ENCODE results near the gene TTC7B.

Gene TTC7B

DNA sequence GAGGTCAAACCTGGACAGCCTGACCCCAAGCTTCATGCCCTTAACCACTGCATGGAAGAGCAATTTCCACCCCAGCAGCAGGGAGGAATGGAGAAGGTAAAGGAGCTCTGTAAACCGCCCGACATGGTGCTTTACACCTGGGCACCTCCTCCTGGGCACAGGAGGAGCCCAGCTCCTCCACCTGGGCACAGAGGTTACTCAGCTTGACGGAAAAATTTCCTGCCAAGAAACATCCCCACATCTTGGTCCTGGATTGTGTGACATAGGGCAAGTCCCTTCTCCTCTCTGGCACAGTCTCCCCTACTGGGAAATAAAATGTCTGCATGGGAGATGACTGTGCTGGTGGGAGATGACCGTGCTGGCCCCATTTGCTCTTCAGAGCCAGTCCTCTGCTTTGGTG is 40.8 kb downstream of the TTC7B start:
- no peak for DNase-seq (ENCODE audit: low spot score)

DNA sequence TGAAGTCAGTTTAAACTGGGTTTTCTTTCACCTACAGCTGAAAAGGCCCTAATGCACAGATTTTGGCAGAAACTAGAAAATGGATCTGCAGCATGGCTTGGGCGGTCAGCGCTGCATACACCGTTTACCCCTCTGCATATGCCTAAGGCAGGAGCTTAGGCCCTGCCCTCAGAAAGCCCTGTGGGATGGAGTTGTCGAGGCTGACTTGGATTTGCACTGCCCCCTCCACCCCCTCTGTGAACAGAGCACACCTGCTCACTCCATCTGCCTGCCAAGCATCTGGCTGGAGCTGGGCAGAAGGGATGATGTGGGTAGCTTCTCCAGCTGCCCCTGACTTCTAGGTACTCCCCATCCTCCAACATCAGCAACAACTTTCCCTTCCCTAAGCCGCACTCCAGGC is 41.9 kb downstream of the TTC7B start:
- no peak for DNase-seq (ENCODE audit: low spot score)

DNA sequence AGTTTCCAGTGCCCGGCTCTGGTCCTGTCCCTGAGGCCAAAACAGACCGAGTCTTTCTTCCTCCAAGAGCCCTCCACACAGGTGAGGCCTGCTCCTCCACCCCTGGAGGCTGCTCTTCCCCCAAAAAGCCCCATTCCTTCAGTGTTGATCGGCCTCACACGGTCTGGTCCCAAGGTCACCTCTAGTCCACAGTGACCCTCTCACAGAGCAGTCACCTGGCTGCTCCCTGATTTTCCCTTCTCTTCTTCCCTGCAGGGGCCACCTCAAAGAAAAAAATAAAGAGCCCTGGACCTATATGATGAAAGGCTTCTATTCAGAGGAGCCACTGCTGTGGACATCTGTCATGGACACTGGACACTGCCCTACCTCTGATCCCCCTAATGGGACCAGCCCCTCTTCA is 42.5 kb downstream of the TTC7B start:
- no peak for DNase-seq (ENCODE audit: low spot score)

DNA sequence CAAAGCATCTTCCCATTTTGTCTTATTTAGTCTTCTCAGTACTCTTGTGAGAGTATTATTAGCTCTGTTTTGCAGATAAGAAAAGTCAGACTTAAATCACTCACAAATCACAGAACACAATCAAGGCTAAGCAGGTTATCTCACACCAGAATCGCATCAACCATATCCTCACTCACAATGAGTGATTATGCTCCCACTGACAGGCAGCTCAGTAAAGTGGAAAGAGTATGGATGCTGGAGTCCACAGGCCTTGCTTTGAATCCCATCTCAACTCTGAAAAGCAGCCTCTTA is 43.1 kb downstream of the TTC7B start:
- no peak for DNase-seq (ENCODE audit: low spot score)

DNA sequence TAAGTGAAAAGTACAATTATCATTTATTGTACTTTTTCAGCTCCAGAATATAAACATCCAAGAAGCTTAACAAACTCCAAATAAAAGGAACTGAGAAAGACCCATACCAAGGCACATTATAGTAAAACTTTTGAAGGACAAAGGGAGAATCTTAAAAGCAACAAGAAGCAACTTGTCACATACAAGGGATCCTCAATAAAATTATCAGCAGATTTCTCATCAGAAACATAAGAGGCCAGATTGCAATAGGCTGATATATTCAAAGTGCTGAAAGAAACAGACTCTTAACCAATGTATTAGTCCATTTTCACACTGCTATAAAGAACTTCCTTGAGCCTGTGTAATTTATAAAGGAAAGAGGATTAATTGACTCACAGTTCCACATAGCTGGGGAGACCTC is 48.3 kb downstream of the TTC7B start:
- DNase-seq (ENCODE audit: low spot score) = no peak

DNA sequence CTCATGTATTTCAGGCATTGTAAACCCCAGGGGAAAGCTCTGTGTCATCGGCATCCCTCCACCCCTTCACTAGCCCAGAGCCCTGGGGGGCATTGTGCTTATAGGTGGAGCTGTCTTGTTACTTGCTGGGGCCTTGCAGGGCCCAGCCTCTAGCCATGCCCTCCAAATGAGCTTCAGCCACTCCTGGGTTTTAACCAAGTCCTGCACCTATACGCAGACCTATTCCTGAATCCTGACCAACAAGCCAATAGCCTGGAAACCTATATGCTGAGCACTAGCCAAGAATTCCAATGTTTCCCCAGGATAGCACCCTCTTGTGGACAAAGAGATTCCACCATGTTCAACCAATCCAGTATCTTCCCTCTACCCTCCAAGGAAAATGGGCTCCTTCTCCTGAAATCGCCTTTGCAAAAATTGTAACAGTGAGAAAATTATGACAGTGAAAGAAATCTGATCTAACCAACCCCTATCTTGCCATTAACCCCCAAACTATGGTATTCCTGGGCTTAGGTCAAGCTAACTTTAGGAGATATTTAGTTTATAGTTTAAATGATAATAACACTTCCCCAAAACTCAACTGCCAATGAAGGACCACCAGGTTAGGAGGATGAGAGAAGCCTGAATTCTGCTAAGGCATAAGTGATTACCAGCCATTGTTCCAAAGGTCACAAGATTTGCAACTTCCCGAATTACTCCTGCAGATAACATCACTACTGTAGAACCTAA is 55.5 kb downstream of the TTC7B start:
- peak; percentile 48 for DNase-seq (ENCODE audit: low spot score)

DNA sequence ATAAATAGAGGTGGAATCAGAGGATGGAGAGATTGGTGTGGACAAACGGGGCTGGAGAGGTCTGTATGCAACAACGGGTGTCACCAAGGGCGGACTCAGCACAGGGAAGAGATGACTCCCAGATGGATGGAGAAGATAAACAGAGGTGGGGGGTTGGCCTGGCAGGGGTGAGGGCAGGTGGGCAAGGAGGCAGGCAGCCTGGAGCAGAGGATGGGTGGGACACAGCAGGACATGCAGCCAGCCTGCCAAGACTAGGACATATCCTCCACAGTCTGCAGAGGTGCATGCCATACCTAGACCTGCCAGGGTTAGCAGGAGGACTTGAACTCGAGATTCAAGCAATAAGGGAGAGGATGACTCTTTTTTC is 56.2 kb downstream of the TTC7B start:
- no peak for DNase-seq (ENCODE audit: low spot score)

DNA sequence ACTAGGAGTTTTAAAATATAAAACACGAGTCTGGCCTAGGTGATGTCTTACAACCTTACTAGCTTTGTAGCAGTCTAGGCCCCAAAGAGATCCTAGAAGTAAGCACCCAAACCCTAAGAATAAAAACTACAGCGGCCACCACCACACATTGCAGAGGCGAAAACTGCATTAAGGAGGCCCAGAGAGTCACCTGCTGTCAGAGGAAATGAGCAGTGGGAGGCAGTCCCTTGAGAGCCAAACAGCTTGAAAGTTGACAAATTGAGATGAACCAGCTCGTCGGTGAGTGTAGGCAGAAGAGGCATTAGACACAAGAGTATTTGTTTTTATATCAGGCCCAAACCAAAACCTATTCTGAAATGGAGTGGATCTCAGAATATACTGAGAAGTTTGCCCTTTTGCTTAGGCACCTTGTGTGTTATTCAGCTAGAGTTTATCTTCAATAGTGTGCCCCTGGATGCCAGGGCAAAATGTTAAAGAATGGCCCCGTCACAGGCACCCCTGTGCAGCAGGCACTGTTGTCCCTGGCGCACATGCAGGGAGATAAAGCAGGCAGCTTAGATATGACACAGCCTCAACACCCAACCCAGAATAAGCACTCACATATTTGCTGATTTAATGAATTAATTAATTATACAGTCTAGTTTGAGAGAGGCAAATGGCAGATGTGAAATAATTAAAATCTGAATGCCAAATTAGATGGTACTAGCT is 56.7 kb downstream of the TTC7B start:
- DNase-seq (ENCODE audit: low spot score) = peak; percentile 43

DNA sequence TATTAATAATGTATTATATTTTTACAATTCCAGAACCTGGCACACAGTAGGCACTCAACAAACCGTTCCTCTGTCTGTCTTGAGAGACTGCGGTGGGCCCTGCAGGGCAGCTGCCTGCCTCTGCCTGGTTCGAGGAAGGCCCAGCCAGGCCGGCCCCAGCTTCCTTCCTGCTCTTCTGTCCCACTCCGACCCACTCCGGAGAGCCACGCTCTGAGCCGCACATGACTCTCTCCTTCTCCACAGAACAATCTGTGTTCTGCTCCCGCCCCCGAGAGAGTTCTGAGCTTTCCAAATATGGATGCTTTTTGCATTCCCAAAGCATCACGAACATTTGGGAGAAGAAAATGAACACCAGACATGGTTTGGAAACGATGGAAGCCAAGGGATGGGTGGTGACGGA is 57.3 kb downstream of the TTC7B start:
- no peak for DNase-seq (ENCODE audit: low spot score)

DNA sequence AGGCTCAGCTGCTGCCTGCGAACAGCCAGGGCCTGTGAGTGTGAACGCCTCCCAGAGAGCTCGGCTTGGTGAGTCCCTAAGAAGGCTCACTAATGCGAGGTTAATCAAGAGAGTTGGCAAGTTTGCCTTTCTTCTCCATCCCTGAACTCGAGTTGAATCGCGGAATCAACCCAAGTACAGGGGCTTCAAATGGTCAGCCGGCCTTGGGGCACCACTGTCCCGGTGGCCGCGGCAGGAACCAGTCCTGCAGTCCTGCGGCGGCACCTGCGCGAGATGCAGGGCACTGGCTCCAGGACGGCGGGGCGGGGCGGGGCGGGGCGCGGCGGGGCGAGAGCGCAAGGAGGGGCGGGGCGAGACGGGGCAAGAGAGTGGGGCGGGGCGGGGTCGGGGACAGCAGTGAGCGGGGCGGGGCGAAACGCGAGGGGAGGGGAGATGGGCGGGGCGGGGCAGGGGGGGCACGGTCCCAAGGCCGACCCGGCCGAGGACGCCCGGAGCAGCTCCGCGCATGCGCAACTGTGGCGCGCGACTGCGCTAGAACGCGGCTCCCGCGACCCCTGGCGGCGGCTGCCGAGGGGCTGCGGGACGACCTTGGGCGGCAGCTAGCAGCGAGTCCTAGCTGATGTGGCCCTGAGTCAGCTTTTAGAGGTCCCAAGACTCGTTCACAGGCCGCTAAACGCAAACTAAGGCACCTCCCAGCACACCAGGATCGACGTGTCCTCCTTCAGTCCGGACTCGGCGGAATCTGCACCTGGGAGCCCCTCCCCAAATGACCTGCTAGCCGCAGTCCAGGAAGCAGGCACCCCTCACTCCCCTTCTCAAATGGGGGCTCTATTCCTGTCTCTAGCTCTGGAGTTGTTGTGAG is 58.0 kb downstream of the TTC7B start:
- peak; percentile 94 for DNase-seq (ENCODE audit: low spot score)

DNA sequence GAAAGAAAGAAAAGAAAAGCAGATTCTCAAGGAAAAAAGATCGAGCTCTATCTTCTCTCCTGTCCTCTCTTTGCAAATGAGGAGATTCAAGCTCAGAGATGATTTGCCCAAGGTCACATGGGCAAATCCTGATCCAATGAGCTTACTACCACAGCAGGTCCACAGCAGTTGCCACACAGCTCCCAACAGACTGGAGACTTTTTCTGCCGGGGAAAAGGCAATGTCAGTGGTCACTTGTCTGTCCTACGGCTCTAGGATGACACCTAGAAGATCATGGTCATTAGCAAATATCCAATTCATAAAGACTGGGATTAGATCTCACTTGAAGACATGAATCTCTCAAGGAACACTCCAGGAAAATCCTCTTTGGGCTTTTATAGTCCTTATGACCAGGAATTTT is 58.8 kb downstream of the TTC7B start:
- no peak for DNase-seq (ENCODE audit: low spot score)

DNA sequence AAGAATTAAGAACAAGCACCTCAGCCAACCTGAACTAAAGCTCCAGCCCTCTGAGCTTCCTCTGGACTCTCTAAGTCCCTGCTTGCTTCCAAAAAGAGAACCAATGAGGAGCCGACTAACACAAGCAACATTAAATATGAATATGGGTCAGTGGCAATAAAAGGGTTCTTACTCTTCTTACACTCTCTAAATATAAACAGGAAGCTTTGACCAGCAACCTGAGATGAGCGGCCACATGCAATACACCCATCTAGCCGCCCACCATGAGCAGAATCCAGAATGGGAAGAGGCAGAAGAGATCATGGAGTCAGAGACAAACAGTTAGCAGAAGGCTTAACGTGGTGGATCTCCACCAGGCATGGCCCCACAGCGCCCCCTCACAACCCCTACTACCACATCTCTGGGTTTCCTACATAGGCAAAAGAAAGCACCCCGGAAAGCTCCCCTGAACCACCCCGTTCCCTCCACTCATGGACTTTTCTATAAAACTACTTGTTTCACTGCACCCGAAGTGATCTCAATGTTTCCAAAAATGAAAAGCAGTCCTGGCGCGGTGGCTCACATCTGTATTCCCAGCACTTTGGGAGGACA is 59.4 kb downstream of the TTC7B start:
- DNase-seq (ENCODE audit: low spot score) = peak; percentile 10

DNA sequence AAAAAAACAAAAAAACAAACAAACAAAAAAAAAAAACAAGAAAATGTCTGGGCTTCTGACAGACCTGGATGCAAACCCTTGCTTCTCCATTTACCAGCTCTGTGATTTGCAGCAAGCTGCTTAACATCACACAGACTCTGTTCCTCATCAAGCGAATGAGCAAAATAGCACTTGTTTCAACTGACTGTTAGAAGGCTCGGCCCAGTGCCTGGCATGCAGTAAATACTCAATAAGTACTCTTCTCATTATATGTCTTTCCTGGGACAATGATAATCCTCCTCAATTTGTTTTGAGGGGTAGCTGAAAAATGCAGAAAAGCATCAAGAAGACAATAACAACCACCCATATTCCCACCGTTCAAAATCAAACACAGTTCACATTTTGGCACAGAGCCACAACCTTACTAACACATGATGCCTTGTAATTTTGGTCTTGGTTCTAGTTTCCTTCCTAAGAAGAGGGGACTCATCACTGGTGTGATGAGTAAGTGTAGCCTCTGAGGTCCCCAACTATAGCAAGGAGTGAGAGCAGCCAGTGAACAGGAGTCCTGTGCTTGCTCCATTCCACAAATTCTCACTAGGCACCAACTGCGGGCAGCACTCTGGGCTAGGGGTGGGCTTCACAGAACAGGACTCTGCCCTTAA is 60.4 kb downstream of the TTC7B start:
- no peak for DNase-seq (ENCODE audit: low spot score)

DNA sequence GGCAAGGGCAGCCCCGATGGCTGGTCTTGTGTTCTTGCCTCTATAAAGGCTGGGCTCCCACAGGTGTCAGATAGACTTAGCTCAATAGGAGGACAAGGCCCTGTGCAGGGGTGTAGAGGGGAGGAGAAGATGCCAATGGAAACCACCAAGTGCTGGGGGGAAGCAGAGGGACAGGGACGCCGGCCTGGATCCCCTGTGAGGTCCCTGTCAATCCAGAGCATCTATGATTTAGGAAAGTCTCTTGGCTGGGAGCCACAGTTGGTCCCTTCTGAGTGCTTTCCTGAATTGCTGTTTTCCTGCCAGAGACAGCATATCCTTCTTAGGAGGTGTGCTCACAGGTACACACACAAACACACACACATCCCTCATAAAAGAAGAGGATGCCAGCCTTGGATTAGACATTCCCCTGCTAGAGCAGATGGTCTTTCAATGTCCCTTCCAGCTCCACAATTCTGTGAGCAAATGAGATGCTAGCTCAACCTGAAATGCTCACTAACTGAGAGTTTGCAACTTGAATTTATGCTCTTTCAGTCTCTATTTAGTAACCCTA is 62.7 kb downstream of the TTC7B start:
- DNase-seq (ENCODE audit: low spot score) = no peak

DNA sequence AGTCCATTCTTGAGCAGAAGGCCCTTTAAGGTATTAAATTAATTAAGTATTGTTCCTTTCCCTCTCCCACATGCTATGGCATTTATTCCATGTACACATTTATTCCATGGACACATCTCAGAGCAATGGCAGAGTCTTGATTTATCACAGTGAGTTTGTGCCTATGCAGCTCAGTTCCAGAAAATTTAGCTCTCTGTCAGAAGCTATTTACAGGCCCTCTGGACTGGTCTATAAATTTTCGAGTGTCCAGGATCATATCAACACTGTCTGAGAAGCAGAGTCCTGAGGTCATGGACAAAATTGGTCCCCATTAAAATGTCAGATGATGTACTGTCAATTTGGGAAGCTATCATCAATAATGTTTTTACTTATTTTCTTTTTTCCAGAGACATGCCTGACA is 65.5 kb downstream of the TTC7B start:
- no peak for DNase-seq (ENCODE audit: low spot score)

DNA sequence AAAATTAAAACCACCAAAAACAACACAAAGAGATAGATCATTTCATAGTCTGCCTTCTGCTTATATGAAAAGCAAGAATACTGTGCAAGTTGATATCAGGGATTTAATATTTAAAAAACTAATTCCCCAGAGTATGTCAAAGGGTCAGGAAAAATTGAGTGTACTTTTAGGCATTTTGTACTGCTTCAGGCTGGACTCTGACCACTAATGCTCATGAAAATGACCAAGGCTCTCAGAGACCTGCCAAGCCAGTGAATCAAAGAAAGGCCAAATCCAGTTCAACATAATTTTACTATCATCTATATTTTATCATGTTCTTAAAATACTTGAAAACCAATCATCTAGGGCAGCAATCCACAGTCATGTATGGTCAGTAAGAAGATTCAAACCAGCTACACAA is 66.0 kb downstream of the TTC7B start:
- no peak for DNase-seq (ENCODE audit: low spot score)

DNA sequence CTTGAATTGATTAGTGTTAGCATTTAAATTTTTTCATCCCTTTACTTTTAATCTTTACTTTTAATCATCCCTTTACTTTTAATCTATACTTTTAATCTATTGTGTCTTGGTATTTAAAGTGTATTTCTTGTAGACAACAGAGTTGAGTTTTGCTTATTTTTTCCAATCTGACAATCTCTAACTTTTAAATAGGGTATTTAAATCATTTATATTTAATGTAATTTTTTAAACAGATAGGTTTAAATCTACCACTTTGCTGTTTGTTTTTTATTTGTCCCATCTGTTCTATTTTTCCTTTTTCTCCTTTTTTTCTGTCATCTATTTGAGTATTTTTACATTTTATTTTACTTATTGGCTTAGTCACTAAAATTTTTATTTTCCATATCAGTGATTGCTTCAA is 68.3 kb downstream of the TTC7B start:
- DNase-seq (ENCODE audit: low spot score) = no peak

DNA sequence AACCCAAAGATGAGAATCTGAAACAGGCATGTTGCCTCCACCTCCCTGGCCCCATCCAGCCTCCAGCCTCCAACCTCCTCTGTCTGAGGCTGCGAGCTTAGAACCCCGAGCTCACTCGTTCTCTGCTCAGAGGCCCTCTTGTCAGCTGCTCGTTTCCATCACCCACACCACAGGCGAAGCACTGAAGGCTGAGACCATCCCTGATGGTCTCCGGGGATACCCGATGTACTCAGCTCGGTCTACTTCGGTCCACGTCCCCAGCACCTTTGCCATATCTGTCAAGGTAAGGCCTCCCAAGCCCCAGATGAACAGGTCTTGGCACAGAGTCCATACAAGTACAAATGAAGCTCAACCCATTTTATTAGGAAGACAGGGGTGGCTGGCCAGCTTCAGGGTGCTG is 72.4 kb downstream of the TTC7B start:
- DNase-seq (ENCODE audit: low spot score) = no peak

DNA sequence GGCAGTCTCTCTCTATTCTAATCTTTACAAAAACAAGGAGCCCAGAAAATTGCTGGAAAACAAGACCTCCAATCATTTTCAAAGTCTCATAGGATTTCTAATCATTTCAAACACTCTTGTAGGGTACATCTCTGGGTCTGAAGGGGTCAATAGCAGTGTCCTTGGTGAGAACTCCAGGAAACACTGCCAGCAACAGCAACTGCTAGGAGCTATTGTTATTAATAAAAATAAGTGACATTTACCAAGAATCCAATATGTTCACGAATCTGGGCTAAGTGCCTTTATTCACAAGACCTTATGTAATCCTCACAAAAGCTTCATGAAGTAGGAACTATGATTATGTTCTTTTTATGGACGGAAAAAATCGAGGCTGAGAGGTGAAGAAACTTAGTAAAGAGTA is 72.8 kb downstream of the TTC7B start:
- no peak for DNase-seq (ENCODE audit: low spot score)

DNA sequence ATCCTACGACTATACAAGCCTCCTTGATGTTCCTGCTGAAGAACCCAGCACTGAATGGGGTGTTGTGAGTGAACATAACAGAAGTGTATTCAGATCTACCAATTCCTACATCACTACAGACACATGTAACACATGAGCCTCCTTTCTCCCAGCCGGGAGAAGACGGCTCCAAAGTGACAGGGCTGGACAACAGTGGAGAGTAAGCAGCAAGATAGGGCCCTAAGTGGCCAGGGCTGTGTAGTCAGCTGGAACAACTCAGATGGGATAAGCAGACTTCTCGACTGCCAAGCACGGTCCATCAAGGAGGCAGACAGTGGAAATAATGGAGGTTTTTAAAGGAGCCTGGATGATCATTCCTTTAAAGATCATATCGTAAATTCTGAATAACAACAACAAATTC is 73.5 kb downstream of the TTC7B start:
- DNase-seq (ENCODE audit: low spot score) = no peak

DNA sequence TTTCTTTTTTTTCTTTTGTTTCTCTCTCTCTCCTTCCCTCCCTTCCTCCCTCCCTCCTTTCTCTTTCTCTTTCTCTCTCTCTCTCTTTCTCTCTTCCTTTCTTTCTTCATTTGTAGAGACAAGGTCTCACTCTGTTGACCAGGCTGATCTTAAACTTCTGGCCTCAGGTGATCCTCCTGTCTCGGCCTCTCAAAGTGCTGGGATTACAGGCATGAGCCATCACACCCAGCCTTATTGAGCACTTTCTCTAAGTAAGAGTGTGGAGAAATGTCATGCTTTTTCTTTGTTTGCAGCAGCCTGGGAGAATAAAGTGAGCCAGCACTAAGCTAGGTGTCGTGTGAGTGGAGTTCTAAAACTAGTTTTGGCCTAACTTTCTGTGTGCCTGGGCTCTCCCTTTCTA is 74.0 kb downstream of the TTC7B start:
- no peak for DNase-seq (ENCODE audit: low spot score)

DNA sequence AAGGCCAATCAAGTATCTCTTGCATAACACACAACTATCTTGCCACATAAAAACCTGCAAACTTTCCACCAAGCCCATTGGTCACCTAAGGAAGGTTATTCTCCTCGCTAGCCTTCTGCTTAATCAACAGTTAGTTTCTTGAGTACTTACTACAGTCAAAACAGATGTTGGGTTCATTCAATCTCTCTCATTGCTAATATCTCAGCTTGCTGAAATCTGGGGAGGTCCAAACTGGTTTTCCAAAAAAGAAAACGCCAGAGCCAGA is 74.6 kb downstream of the TTC7B start:
- DNase-seq (ENCODE audit: low spot score) = no peak
